Measurements from ENCODE around the gene NFATC1. TPM values are rescaled to one million over a fixed set of nuclear protein-coding genes. Genes with fewer than 3 reads are reported as not detected.

Gene NFATC1
- polyA plus RNA-seq, 1 of the 3 experiments (the other 2 are of a cell fraction) = 0.02 TPM

DNA sequence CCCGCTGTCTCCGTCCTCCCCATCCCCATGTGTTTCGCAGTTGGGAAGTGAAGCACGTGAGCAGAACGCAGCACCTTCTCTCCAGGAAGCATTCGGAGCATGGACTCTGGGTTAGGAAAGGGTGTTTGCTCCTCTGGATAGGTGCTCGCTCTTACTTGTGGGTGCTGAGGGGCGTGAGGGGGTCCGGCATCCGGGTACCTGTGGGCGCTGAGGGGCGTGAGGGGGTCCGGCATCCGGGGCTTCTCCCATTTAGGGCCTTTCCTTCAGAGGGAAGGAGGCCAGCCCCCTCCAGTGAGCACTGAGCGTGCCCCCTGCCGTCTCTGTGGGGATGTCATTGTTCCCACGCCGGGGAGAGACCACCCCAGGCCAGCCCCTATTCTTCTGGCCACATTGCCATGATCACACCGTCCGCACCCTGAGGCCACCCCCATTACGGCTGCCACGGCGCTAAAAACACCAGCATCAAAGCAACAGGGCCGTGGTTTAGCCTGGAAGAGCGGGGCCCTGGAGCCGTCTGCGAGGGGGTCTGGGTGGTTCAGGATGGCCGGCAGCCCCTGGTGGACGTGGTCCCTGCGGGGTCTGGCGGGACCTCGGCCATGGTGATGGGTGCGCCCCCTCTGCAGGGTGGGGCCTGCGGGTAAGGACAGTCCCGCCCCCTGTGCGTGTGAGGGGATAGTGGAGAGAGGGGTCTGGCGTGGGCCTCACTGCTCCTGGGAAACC, 41.0 kb downstream of the NFATC1 start:
- Histone ChIP-seq H3K79me2 (ENCODE audit: insufficient read depth) (no peaks in the 10 kb centered on the region), H3K27ac (ENCODE audit: low read depth in 2 of 2, low read length in 1 of 2) (no peak overlapping the region), H3K36me3 (replicated peaks in 1 of 2; ENCODE audit: control insufficient read depth in 1 of 2, insufficient read depth in 2 of 2, low read length in 1 of 2) (no peaks in the 10 kb centered on the region), H3K4me1 (ENCODE audit: control insufficient read depth in 1 of 2, insufficient read depth in 2 of 2, low read depth in 1 of 2, low read length in 1 of 2) (no peaks in the 10 kb centered on the region), H3K9me2 (no peaks in the 10 kb centered on the region), H3F3A (replicated peaks; ENCODE audit: insufficient read depth) (no peaks in the 10 kb centered on the region), H3K9me3 (no peaks in the 10 kb centered on the region), H4K20me1 (ENCODE audit: insufficient read depth) (no peaks in the 10 kb centered on the region), H3K4me3 (ENCODE audit: low read depth in 2 of 2, low read length in 1 of 2) (no peak overlapping the region), H3K27me3 (ENCODE audit: insufficient read depth) (peaks cover 100% of the 10 kb centered on the region), H3K9ac (no peak overlapping the region), H3K4me2 (no peak overlapping the region), H2AFZ (ENCODE audit: low read depth) (no peak overlapping the region)
- CTCF ChIA-PET = no interaction called here
- WGBS (ENCODE audit: low lambda C conversion rate) = 32% methylated on average over 20 of the region's 37 CpGs
- TF ChIP-seq GATA2 (CRISPR knock-in tag; IDR thresholded peaks at IDR 0.05) (no peak), TAF1 (IDR thresholded peaks at IDR 0.05; ENCODE audit: borderline replicate concordance, low read depth, low read length) (no peak), FOXM1 (IDR thresholded peaks at IDR 0.05; ENCODE audit: low read depth) (no peak), MXI1 (IDR thresholded peaks at IDR 0.05; ENCODE audit: low read depth, low read length) (no peak), RCOR1 (IDR thresholded peaks at IDR 0.05; ENCODE audit: low read length) (no peak), EP300 (IDR thresholded peaks at IDR 0.05; ENCODE audit: borderline replicate concordance in 1 of 2, low read depth in 1 of 2, low read length in 1 of 2) (no peak), TCF12 (IDR thresholded peaks at IDR 0.05) (no peak), ELF1 (IDR thresholded peaks at IDR 0.05) (no peak), RFX5 (IDR thresholded peaks at IDR 0.05; ENCODE audit: low read length) (no peak), EZH2phosphoT487 (IDR thresholded peaks at IDR 0.05; ENCODE audit: borderline replicate concordance, low read depth) (no peak), POLR2AphosphoS5 (IDR thresholded peaks at IDR 0.05; ENCODE audit: low read depth, low read length) (no peak)
- TF ChIP-seq, protein P1, sequence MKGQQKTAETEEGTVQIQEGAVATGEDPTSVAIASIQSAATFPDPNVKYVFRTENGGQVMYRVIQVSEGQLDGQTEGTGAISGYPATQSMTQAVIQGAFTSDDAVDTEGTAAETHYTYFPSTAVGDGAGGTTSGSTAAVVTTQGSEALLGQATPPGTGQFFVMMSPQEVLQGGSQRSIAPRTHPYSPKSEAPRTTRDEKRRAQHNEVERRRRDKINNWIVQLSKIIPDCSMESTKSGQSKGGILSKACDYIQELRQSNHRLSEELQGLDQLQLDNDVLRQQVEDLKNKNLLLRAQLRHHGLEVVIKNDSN (IDR thresholded peaks at IDR 0.05; ENCODE audit: borderline replicate concordance, low read depth) = no peak
- TF ChIP-seq, protein P2, sequence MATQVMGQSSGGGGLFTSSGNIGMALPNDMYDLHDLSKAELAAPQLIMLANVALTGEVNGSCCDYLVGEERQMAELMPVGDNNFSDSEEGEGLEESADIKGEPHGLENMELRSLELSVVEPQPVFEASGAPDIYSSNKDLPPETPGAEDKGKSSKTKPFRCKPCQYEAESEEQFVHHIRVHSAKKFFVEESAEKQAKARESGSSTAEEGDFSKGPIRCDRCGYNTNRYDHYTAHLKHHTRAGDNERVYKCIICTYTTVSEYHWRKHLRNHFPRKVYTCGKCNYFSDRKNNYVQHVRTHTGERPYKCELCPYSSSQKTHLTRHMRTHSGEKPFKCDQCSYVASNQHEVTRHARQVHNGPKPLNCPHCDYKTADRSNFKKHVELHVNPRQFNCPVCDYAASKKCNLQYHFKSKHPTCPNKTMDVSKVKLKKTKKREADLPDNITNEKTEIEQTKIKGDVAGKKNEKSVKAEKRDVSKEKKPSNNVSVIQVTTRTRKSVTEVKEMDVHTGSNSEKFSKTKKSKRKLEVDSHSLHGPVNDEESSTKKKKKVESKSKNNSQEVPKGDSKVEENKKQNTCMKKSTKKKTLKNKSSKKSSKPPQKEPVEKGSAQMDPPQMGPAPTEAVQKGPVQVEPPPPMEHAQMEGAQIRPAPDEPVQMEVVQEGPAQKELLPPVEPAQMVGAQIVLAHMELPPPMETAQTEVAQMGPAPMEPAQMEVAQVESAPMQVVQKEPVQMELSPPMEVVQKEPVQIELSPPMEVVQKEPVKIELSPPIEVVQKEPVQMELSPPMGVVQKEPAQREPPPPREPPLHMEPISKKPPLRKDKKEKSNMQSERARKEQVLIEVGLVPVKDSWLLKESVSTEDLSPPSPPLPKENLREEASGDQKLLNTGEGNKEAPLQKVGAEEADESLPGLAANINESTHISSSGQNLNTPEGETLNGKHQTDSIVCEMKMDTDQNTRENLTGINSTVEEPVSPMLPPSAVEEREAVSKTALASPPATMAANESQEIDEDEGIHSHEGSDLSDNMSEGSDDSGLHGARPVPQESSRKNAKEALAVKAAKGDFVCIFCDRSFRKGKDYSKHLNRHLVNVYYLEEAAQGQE (IDR thresholded peaks at IDR 0.05; ENCODE audit: low read depth, low read length) = no peak
- POLR2A ChIA-PET = no interaction called here
- no peak for DNase-seq
